HEK293 (cell line): Measurements from ENCODE around the gene ZNF493.

Experiments
- ATF2 ChIP-seq: fragments of 450-650 bp; formaldehyde crosslinking; IDR thresholded peaks from 2 replicates; pipeline ENCODE4 v1.5.1; 2016; ENCODE audit warnings: missing biosample characterization, missing genetic modification characterization, low read depth
- FEZF1 ChIP-seq: fragments of 450-650 bp; formaldehyde crosslinking; IDR thresholded peaks from 2 replicates; pipeline ENCODE4 v1.5.1; 2016; ENCODE audit warnings: missing biosample characterization, missing genetic modification characterization
- GLI2 ChIP-seq: fragments of 450-650 bp; formaldehyde crosslinking; IDR thresholded peaks from 2 replicates; pipeline ENCODE4; 2017; ENCODE audit warnings: missing biosample characterization, missing genetic modification characterization, low read depth, borderline replicate concordance
- GLIS1 ChIP-seq: fragments of 450-650 bp; formaldehyde crosslinking; IDR thresholded peaks from 2 replicates; pipeline ENCODE4 v1.5.1; 2016; ENCODE audit warnings: missing biosample characterization, missing genetic modification characterization
- MEIS1 ChIP-seq: sonication (generic); formaldehyde crosslinking; IDR thresholded peaks from 2 replicates; pipeline ENCODE4 v1.8.1; 2022; ENCODE audit warnings: missing genetic modification reagents, mild to moderate bottlenecking, borderline replicate concordance
- PRDM10 ChIP-seq: fragments of 450-650 bp; formaldehyde crosslinking; IDR thresholded peaks from 2 replicates; pipeline ENCODE4 v1.5.1; 2016; ENCODE audit warnings: missing biosample characterization, missing genetic modification characterization
- SALL2 ChIP-seq: fragments of 450-650 bp; formaldehyde crosslinking; IDR thresholded peaks from 2 replicates; pipeline ENCODE4 v1.5.0; 2017; ENCODE audit warnings: missing biosample characterization, mild to moderate bottlenecking, missing genetic modification characterization, borderline replicate concordance
- SCRT2 ChIP-seq: fragments of 450-650 bp; formaldehyde crosslinking; IDR thresholded peaks from 2 replicates; pipeline ENCODE4 v1.5.1; 2016; ENCODE audit warnings: missing biosample characterization, missing genetic modification characterization
- WT1 ChIP-seq: fragments of 450-650 bp; formaldehyde crosslinking; IDR thresholded peaks from 2 replicates; pipeline ENCODE4 v1.5.1; 2016; ENCODE audit warnings: missing biosample characterization, missing genetic modification characterization
- ZNF112 ChIP-seq: fragments of 450-650 bp; formaldehyde crosslinking; IDR thresholded peaks from 2 replicates; pipeline ENCODE4 v1.5.0; 2017; ENCODE audit warnings: missing biosample characterization, missing genetic modification characterization
- ZNF121 ChIP-seq: fragments of 450-650 bp; formaldehyde crosslinking; IDR thresholded peaks from 2 replicates; pipeline ENCODE4 v1.5.1; 2016; ENCODE audit warnings: missing biosample characterization, missing genetic modification characterization
- ZNF155 ChIP-seq: fragments of 450-650 bp; formaldehyde crosslinking; IDR thresholded peaks from 2 replicates; pipeline ENCODE4 v1.5.1; 2016; ENCODE audit warnings: missing biosample characterization, missing genetic modification characterization
- ZNF221 ChIP-seq: fragments of 450-650 bp; formaldehyde crosslinking; IDR thresholded peaks from 2 replicates; pipeline ENCODE4 v1.5.1; 2017; ENCODE audit warnings: missing biosample characterization, missing genetic modification characterization, borderline replicate concordance
- ZNF274 ChIP-seq, 2 experiments: fragments of 200-500 bp in 1 of 2; fragments of 450-650 bp in 1 of 2; sonication (Bioruptor generic) in 1 of 2; formaldehyde crosslinking in 1 of 2; IDR thresholded peaks; 2 replicates each; pipeline versions ENCODE4 v1.5.1 to v1.6.1; 2014 to 2016; ENCODE audit warnings: borderline replicate concordance in 1 of 2, inconsistent platforms in 1 of 2, low read length in 1 of 2, missing biosample characterization in 1 of 2, missing genetic modification characterization in 1 of 2
- ZNF324 ChIP-seq: fragments of 450-650 bp; formaldehyde crosslinking; IDR thresholded peaks from 2 replicates; pipeline ENCODE4 v1.5.1; 2016; ENCODE audit warnings: missing biosample characterization, missing genetic modification characterization
- ZNF335 ChIP-seq: fragments of 450-650 bp; formaldehyde crosslinking; conservative IDR thresholded peaks from 2 replicates; pipeline ENCODE4 v1.5.1; 2016; ENCODE audit warnings: missing biosample characterization, missing genetic modification characterization
- ZNF366 ChIP-seq: fragments of 450-650 bp; formaldehyde crosslinking; conservative IDR thresholded peaks from 2 replicates; pipeline ENCODE4 v1.5.1; 2016; ENCODE audit warnings: missing biosample characterization, missing genetic modification characterization
- ZNF404 ChIP-seq: fragments of 450-650 bp; formaldehyde crosslinking; IDR thresholded peaks from 2 replicates; pipeline ENCODE4 v1.5.1; 2017; ENCODE audit warnings: missing biosample characterization, missing genetic modification characterization
- ZNF416 ChIP-seq: fragments of 450-650 bp; formaldehyde crosslinking; IDR thresholded peaks from 2 replicates; pipeline ENCODE4 v1.5.1; 2016; ENCODE audit warnings: missing biosample characterization, missing genetic modification characterization
- ZNF449 ChIP-seq: fragments of 450-650 bp; formaldehyde crosslinking; IDR thresholded peaks from 2 replicates; pipeline ENCODE4 v1.5.1; 2017; ENCODE audit warnings: missing biosample characterization, mild to moderate bottlenecking, missing genetic modification characterization, moderate library complexity
- ZNF513 ChIP-seq: fragments of 450-650 bp; IDR thresholded peaks from 2 replicates; pipeline ENCODE4 v1.5.1; 2018; ENCODE audit warnings: missing biosample characterization, missing genetic modification characterization
- ZNF530 ChIP-seq: fragments of 450-650 bp; formaldehyde crosslinking; IDR thresholded peaks from 2 replicates; pipeline ENCODE4 v1.5.1; 2016; ENCODE audit warnings: low read depth, missing biosample characterization, missing genetic modification characterization
- ZNF549 ChIP-seq: fragments of 450-650 bp; IDR thresholded peaks from 2 replicates; pipeline ENCODE4 v1.5.1; 2018; ENCODE audit warnings: missing biosample characterization, missing genetic modification characterization, mild to moderate bottlenecking, inconsistent platforms, moderate library complexity
- ZNF654 ChIP-seq: fragments of 450-650 bp; formaldehyde crosslinking; IDR thresholded peaks from 2 replicates; pipeline ENCODE4 v1.5.1; 2016; ENCODE audit warnings: low read depth, missing biosample characterization, missing genetic modification characterization
- ZNF658 ChIP-seq: fragments of 450-650 bp; formaldehyde crosslinking; IDR thresholded peaks from 2 replicates; pipeline ENCODE4; 2016; ENCODE audit warnings: missing biosample characterization, missing genetic modification characterization
- ZNF701 ChIP-seq: fragments of 450-650 bp; formaldehyde crosslinking; IDR thresholded peaks from 2 replicates; pipeline ENCODE4 v1.5.1; 2016; ENCODE audit warnings: missing biosample characterization, missing genetic modification characterization
- ZSCAN30 ChIP-seq: fragments of 450-650 bp; IDR thresholded peaks from 2 replicates; pipeline ENCODE4 v1.5.1; 2018; ENCODE audit warnings: missing biosample characterization, mild to moderate bottlenecking, missing genetic modification characterization, moderate library complexity
- TF ChIP-seq, protein P1 (sequence below): fragments of 450-650 bp; formaldehyde crosslinking; IDR thresholded peaks from 2 replicates; pipeline ENCODE4 v1.5.1; 2017; ENCODE audit warnings: missing biosample characterization, missing genetic modification characterization
- TF ChIP-seq, protein P2 (sequence below): fragments of 450-650 bp; formaldehyde crosslinking; IDR thresholded peaks from 2 replicates; pipeline ENCODE4 v1.5.1; 2016; ENCODE audit warnings: missing biosample characterization, missing genetic modification characterization

The ZNF493 gene

GRCh38 chr19:21396893-21397572 is at the start of gene ZNF493 (continued):
- TF ChIP-seq ATF2 = no peak
- TF ChIP-seq ZNF654 (tag by site-specific recombination) = no peak
- TF ChIP-seq ZNF274 (IDR thresholded peaks at IDR 0.05; ENCODE audit: low read length) = no peak
- TF ChIP-seq ZNF274 (tag by site-specific recombination; IDR thresholded peaks at IDR 0.05; ENCODE audit: borderline replicate concordance) = no peak
- no peak for TF ChIP-seq ZNF530 (tag by site-specific recombination)
- no peak for TF ChIP-seq MEIS1
- no peak for TF ChIP-seq SALL2 (tag by site-specific recombination)
- no peak for TF ChIP-seq ZNF404
- TF ChIP-seq ZNF416 (tag by site-specific recombination) = no peak
- no peak for TF ChIP-seq ZNF324 (tag by site-specific recombination)
- TF ChIP-seq, protein P1, sequence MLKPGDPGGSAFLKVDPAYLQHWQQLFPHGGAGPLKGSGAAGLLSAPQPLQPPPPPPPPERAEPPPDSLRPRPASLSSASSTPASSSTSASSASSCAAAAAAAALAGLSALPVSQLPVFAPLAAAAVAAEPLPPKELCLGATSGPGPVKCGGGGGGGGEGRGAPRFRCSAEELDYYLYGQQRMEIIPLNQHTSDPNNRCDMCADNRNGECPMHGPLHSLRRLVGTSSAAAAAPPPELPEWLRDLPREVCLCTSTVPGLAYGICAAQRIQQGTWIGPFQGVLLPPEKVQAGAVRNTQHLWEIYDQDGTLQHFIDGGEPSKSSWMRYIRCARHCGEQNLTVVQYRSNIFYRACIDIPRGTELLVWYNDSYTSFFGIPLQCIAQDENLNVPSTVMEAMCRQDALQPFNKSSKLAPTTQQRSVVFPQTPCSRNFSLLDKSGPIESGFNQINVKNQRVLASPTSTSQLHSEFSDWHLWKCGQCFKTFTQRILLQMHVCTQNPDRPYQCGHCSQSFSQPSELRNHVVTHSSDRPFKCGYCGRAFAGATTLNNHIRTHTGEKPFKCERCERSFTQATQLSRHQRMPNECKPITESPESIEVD (tag by site-specific recombination) = no peak
- TF ChIP-seq ZNF549 (tag by site-specific recombination) = no peak
- TF ChIP-seq ZNF701 (tag by site-specific recombination) = no peak
- TF ChIP-seq FEZF1 (tag by site-specific recombination) = no peak
- TF ChIP-seq ZNF121 (tag by site-specific recombination) = no peak
- TF ChIP-seq PRDM10 (tag by site-specific recombination) = peak; percentile 47; the same call in 1 of the 2 replicates
- TF ChIP-seq WT1 (tag by site-specific recombination) = no peak
- no peak for TF ChIP-seq ZNF221 (tag by site-specific recombination)
- no peak for TF ChIP-seq ZNF513
- peak; percentile 46; the same call in 1 of the 2 replicates for TF ChIP-seq ZNF366 (tag by site-specific recombination)
- no peak for TF ChIP-seq ZNF449 (tag by site-specific recombination)
- no peak for TF ChIP-seq GLIS1 (tag by site-specific recombination)
- TF ChIP-seq ZNF335 (tag by site-specific recombination) = peak; percentile 88
- TF ChIP-seq, protein P2, sequence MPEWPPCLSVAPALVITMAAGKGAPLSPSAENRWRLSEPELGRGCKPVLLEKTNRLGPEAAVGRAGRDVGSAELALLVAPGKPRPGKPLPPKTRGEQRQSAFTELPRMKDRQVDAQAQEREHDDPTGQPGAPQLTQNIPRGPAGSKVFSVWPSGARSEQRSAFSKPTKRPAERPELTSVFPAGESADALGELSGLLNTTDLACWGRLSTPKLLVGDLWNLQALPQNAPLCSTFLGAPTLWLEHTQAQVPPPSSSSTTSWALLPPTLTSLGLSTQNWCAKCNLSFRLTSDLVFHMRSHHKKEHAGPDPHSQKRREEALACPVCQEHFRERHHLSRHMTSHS = no peak
- no peak for TF ChIP-seq ZNF155 (tag by site-specific recombination)
- TF ChIP-seq ZNF658 = no peak
- no peak for TF ChIP-seq SCRT2 (tag by site-specific recombination)
- no peak for TF ChIP-seq ZSCAN30
- no peak for TF ChIP-seq GLI2
- no peak for TF ChIP-seq ZNF112 (tag by site-specific recombination)
